Erythroblast (primary cell): Measurements from ENCODE around the gene MYO3A.

Source experiments
- DNase-seq, 2 experiments: peaks; one replicate each; lab custom pipeline; 2025; lab: John Stamatoyannopoulos, UW
- GATA1 ChIP-seq: IDR thresholded peaks from 2 replicates; pipeline ENCODE4 v1.6.1; 2011; ENCODE audit warnings: low read depth, mild to moderate bottlenecking, control low read depth, low read length, moderate library complexity
- POLR2A ChIP-seq: IDR thresholded peaks from 2 replicates; pipeline ENCODE4 v1.6.1; 2011; ENCODE audit warnings: mild to moderate bottlenecking, low read length

MYO3A gene

GRCh38 chr10:26194275-26194674 is 260.2 kb downstream of the MYO3A start:
- no peak for TF ChIP-seq GATA1
- no peak for TF ChIP-seq POLR2A
- DNase-seq, result no peak

GRCh38 chr10:26197248-26197647 is 263.2 kb downstream of the MYO3A start:
- no peak for TF ChIP-seq GATA1
- TF ChIP-seq POLR2A, result no peak
- no peak for DNase-seq

GRCh38 chr10:26198119-26198518 is 264.1 kb downstream of the MYO3A start:
- TF ChIP-seq GATA1, result no peak
- TF ChIP-seq POLR2A, result no peak

GRCh38 chr10:26199841-26200240 is 265.8 kb downstream of the MYO3A start:
- no peak for TF ChIP-seq POLR2A
- no peak for TF ChIP-seq GATA1
- DNase-seq, result no peak

More at GRCh38 chr10:26198119-26198518, 264.1 kb downstream of the MYO3A start:
- no peak for DNase-seq

- TF ChIP-seq POLR2A (no peak), GATA1 (no peak)
- DNase-seq, result no peak
Measured at GRCh38 chr10:26205223-26205622, 271.2 kb downstream of the MYO3A start.

GRCh38 chr10:26211781-26212444 is 277.9 kb downstream of the MYO3A start:
- TF ChIP-seq GATA1 (no peak), POLR2A (no peak)
- DNase-seq, result no peak

GRCh38 chr10:26212511-26212910 is 278.5 kb downstream of the MYO3A start:
- DNase-seq, result no peak
- no peak for TF ChIP-seq POLR2A
- TF ChIP-seq GATA1, result no peak

- no peak for TF ChIP-seq POLR2A
- TF ChIP-seq GATA1, result no peak
- no peak for DNase-seq
Measured at GRCh38 chr10:26213157-26213800, 279.2 kb downstream of the MYO3A start.

- TF ChIP-seq POLR2A, result no peak
- no peak for TF ChIP-seq GATA1
- no peak for DNase-seq
Measured at GRCh38 chr10:26214004-26214403, 280.0 kb downstream of the MYO3A start.

GRCh38 chr10:26214551-26215395 is 280.7 kb downstream of the MYO3A start:
- no peak for TF ChIP-seq GATA1
- no peak for TF ChIP-seq POLR2A
- DNase-seq, result no peak

- TF ChIP-seq GATA1 (no peak), POLR2A (no peak)
- no peak for DNase-seq
Measured at GRCh38 chr10:26215396-26215934, 281.4 kb downstream of the MYO3A start.

- no peak for TF ChIP-seq POLR2A
- TF ChIP-seq GATA1, result no peak
- no peak for DNase-seq
Measured at GRCh38 chr10:26215935-26216584, 282.0 kb downstream of the MYO3A start.

- TF ChIP-seq GATA1 (no peak), POLR2A (no peak)
- DNase-seq, result no peak
Measured at GRCh38 chr10:26216585-26217395, 282.8 kb downstream of the MYO3A start, which contains the start of gene GAD2. GAD2 (plus strand) TSS chr10:26216774; CDS start chr10:26216810, 36 bp downstream.
